SK-MEL-5 (cell line): Measurements from ENCODE around the gene PTPRT. TPM values are rescaled to one million over a fixed set of nuclear protein-coding genes. Genes with fewer than 3 reads are reported as not detected.

Source experiments
- DNase-seq: peaks from one replicate; pipeline ENCODE4 v3.0.0-alpha.2; 2016; ENCODE audit warnings: low read depth, low spot score
- in situ Hi-C: cut with HindIII; loops from 2 replicates; pipeline ENCODE4 v1.10.0; 2016; ENCODE audit warnings: low sequenced_read_pairs, high pct_unique_total_duplicates, low pct_unique_long_range_greater_than_20kb
- total RNA-seq: library from RNA; depleted of rRNA; stranded (reverse); fragments of >200 nt; shearing (Covaris generic); gene quantifications from 2 replicates; pipeline ENCODE4 v1.2.3, GENCODE V29; 2014

The PTPRT gene
- total RNA-seq, 1 experiment from 2014 or later = not detected

- in situ Hi-C loops = no loop called here
- DNase-seq = no peak
These were observed 789.9 kb downstream of the PTPRT start for GRCh38 chr20:42399802-42400201.

DNA sequence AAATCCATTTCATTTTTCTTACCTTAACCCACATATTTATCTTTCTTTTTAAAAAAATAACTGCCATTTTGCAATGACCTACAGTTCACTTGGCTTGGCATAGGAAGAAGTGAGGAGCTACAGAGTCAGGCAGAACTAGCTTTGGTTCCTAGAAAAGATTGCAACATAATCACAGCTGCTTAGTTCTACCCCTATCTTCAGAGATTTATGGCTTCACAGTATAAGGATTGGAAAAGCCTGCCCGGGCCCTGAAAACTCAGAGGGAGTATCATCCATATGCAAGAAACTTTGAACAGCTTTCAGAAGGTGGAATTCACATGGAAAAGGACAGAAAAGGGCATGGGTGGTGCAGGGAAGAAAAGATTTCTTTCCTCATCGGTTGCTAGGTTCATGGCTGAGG lies 797.3 kb downstream of the PTPRT start:
- in situ Hi-C loops = no loop called here
- DNase-seq = no peak

- in situ Hi-C loops = no loop called here
- DNase-seq = no peak
These were observed 797.9 kb downstream of the PTPRT start for GRCh38 chr20:42391807-42392206.

GRCh38 chr20:42380287-42380686 lies 809.4 kb downstream of the PTPRT start:
- no peak for DNase-seq
- in situ Hi-C loops = no loop called here

DNA sequence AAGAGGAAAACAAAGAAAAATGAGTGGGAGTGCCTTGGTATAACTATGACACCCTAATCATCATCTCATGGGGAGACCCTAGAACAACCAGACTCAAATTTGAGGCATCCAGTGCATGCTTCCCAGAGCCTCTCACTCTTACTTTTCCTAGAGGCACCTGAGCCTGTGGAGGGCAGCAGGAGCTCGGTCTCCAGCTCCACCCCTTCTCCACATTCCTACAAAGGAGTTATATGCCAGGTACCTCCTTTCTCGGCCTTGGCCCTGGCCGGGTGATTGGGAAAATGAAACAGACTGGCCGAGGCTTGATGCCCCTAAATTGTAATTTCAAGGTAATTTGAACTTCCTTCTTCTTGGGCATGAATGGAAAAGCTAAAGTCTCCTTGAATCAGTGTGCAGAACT lies 810.3 kb downstream of the PTPRT start:
- in situ Hi-C loops = no loop called here
- DNase-seq = no peak

DNA sequence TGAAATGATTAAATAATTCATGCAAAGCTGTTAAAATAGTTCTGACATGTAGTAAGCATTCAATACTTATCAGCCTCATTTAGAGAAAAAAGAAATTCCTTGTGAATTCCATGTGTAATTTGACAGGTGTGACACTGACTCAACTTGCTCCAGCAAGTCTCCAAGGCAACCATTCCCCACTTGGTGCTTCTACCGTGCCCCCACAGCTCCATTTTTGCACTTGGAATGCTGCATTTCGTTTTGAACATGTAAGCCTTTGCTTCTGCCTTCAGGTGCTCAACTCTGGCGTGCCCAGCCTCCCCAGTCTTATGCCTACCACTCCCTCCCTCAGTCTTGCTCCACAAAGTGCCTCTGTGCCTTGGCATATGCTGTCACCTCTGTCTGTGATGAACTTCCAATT lies 810.9 kb downstream of the PTPRT start:
- in situ Hi-C loops = no loop called here
- no peak for DNase-seq

DNA sequence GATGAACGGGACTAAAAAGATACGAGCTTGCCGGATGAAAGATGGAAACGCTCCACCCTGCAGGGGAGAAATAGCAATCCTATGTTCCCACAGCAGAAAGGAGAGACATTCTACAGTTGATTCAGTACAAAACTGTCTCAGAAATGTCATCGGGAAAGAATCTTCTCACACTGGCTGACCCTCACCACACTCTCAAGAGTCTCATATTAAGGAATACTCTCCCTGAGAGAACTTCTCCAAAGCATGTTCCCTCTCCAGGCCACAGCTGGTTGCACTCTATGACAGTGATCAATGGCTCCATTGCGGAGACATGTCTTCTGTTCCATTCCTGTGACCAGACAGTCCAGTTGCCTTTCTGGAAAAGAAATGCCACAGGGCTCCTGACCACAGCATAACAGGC lies 813.6 kb downstream of the PTPRT start:
- no peak for DNase-seq
- in situ Hi-C loops = no loop called here

- DNase-seq = no peak
- in situ Hi-C loops = no loop called here
These were observed 816.7 kb downstream of the PTPRT start for GRCh38 chr20:42373049-42373448.

GRCh38 chr20:42370075-42370474 lies 819.6 kb downstream of the PTPRT start:
- in situ Hi-C loops = no loop called here

DNA sequence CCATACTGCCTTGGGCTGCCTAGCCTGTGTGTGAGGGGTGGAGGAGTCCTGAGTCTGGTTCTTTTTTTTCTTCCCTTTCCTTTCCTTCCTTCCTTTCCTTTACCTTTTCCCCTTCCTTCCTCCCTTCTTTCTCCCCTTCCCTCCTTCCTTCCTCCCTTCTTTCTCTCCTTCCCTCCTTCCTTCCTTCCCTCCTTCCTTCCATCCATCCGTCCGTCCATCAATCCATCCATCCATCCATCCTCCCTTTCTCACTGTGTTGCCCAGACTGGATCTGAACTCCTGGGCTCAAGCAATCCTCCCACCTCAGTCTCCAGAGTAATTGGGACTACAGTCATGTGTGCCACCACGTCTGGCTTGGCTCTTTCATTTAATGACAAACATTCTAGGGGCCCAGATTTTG lies 820.8 kb downstream of the PTPRT start:
- no peak for DNase-seq
- in situ Hi-C loops = no loop called here

More at GRCh38 chr20:42370075-42370474, 819.6 kb downstream of the PTPRT start:
- DNase-seq = no peak

DNA sequence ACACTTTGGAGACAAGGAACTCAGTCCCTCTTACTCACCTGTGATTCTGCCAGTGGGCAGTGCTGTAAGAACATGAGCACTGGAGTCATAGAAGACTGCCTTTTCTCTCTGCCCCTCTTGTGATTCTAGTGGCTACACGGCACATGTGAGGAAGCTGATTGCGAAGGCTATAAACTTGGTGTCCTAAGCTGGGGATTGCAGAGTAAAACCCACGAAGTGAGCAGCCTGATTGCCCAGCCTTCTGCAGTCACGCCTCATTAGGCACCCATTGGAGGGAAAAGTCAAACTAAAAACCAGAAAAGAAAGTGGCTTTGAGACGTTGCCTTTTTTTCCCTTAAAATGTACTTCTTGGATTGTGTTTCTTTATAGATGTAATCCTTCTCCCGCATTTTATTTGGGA lies 823.1 kb downstream of the PTPRT start:
- in situ Hi-C loops = no loop called here
- DNase-seq = no peak

DNA sequence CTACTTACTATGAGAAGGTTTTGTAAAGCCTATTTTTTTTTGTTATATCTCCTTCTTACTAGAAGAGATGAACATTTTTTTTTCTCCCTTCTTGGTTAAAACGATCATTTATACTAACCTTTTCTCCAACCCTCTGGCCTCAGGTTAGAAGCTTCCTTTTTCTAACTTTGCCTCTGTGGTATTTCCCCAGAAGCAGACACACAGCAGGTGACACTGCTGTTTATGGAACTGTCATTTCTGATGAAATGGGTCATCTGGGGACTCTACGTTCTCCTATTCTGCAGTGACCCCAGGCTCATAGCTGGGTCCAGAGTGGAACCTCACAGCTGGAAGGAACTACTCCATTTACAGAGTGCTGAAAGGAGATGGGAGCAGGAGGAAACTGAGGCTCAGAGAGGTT lies 825.3 kb downstream of the PTPRT start:
- no peak for DNase-seq
- in situ Hi-C loops = no loop called here

DNA sequence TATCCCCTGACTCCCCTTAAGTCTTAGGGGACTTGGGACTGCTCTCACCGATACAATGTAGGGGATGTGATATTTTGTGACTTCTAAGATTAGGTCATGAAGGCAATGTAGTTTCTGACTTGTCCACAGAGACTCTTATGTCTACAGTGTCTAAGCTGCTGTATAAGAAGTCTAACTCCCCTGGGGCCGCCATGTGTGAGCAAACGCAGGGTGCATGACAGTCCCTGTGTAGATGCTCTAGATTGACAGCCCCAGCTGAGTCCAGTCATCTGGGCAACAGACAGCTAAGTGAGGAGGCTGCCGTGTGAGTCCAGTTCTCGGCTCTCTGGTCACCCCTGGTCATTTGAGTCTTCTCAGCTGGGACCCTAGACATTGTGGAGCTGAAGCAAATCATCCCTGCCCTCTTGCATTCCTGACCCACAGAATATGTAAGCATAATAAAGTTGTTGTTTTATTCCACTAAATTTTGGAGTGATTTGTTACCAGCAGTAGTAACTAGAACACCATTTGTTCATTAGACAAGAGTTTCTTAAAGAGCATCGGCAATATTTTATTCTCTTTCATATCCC lies 828.2 kb downstream of the PTPRT start:
- in situ Hi-C loops = no loop called here
- DNase-seq = no peak

GRCh38 chr20:42360621-42361020 lies 829.1 kb downstream of the PTPRT start:
- DNase-seq = no peak
- in situ Hi-C loops = no loop called here

DNA sequence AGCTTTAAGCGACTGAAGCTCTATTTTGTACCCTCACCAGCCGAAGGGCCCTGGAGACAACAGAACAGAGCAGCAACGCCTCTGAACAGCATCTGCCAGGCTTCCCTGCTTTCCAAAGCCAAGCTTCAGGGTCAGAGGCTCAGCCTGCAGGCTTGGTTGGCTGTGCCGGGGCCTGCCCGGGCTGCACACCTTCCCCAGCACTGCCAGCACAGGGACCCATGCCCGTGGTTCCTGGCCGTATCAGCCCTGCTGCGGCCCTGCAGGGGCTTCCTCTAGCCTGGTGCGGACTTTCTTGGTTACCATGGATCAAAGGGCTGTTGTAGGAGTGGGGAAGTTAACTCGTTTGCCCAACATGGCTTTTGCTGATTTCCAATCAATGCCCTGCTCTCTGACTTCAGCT lies 830.1 kb downstream of the PTPRT start:
- no peak for DNase-seq
- in situ Hi-C loops = no loop called here

DNA sequence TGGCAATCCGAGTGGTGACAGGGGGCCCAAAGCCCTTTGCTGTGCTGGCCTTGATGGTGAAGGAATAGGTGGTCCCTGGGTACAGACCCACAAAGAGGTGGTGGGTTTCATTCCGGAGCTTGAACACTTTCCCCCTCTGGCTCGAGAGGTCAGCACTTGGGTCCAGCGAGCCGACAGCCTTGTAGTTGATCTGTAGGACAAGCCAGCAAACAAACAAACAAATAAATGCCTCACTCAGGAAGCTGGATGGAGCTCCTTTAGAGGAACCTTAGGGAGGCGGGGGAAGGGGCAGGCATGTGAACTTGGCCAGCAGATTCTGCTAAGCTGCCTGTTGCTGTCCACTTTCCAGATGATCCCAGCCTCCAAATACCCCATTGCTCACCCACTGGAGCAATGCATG lies 837.6 kb downstream of the PTPRT start:
- DNase-seq = no peak
- in situ Hi-C loops = no loop called here

DNA sequence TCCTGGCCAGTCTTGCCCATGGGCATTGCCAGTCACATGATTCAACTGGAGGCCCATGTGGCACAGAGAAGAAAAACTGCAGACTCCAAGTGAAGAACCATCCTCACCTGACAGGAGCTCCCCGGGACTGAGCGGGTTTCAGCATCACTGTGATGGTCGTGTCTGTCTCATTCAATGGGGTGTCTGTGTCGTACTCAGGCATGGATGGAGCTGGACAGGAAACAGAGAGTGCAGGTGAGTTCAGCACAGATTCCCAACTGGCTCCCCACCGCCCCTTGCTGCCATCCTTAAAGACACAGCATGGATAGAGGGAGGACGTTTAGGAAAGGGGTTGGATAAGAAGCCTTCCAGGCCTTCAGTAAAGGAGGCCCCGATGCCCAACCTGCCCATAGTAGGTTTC lies 839.2 kb downstream of the PTPRT start:
- in situ Hi-C loops = no loop called here
- DNase-seq = no peak

GRCh38 chr20:42346189-42347170 lies 843.2 kb downstream of the PTPRT start:
- in situ Hi-C loops = no loop called here
- DNase-seq = no peak

DNA sequence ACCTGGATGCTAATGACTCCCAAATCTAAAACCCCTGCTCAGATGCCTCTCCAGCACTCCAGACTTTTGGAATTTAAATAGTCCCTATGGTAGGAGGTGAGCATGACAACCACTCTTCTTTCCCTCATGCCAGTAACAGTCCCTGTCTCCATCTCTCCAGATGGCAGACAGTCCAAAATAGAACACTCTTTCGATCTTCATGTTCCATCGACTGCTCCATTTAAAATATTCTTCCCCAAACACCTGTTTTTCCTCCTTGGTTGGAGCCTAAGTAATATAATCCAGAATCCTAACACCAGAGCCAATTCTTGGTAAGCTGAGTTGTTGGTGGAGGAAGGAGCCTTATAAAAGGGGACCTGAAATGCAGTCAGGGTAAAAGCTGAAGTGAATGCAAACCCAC lies 848.1 kb downstream of the PTPRT start:
- in situ Hi-C loops = no loop called here
- DNase-seq = no peak
